Muscle layer of colon (tissue), 2 donors: ENCODE results near the gene ERCC2.
"Not testable (repeated sequence)": the region's sequence is repeated elsewhere in the genome, so short reads cannot be mapped to it uniquely, and the experiment has no call there.

Experiments
- H3K27ac ChIP-seq: one replicate; pipeline ENCODE4 v1.7.0; 2013; ENCODE audit warnings: low read depth, mild to moderate bottlenecking, low read length, moderate library complexity
- H3K27me3 ChIP-seq, 2 donors: one replicate each; pipeline ENCODE4 v1.7.0; 2013; ENCODE audit warnings: low read length in 2 of 2, mild to moderate bottlenecking in 2 of 2; ENCODE audit not compliant: insufficient read depth in 2 of 2, control insufficient read depth in 1 of 2
- H3K36me3 ChIP-seq: one replicate; pipeline ENCODE4 v1.7.0; 2013; ENCODE audit warnings: mild to moderate bottlenecking, low read length; ENCODE audit not compliant: insufficient read depth
- H3K4me1 ChIP-seq: one replicate; pipeline ENCODE4 v1.7.0; 2013; ENCODE audit warnings: mild to moderate bottlenecking, low read length; ENCODE audit not compliant: insufficient read depth
- H3K4me3 ChIP-seq, 2 donors: one replicate each; pipeline ENCODE4 v1.7.0; 2013; ENCODE audit warnings: low read length in 2 of 2, low read depth in 1 of 2, mild to moderate bottlenecking in 1 of 2, moderate library complexity in 1 of 2
- H3K9ac ChIP-seq: one replicate; pipeline ENCODE4 v1.7.0; 2013; ENCODE audit warnings: low read length
- H3K9me3 ChIP-seq: one replicate; pipeline ENCODE4 v1.7.0; 2013; ENCODE audit warnings: mild to moderate bottlenecking, low read length
- donor health status: abdominal sarcoma.
- donor health status: Adenocarcinoma of cecum.

ERCC2 gene

GRCh38 chr19:45407585-45407984 is 37.2 kb upstream of the ERCC2 start:
- Histone ChIP-seq H3K4me1 (peaks cover 19% of the 10 kb centered on the region), H3K27me3 (peaks cover 11 to 24% of the 10 kb centered on the region in 2 donors)
- H3K4me3 ChIP-seq, H3K27ac ChIP-seq, H3K9ac ChIP-seq, H3K9me3 ChIP-seq, H3K36me3 ChIP-seq: not testable (repeated sequence)

DNA sequence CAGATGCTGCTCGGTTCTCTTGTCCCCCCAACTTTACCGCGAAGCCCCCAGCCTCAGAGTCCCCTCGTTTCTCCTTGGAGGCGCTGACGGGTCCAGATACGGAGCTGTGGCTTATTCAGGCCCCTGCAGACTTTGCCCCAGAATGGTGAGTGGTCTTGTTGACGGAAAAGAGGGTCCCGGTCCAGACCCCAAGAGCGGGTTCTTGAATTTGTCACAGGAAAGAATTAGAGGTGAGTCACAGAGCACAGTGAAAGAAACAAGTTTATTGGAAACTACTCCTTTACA is 36.7 kb upstream of the ERCC2 start:
- Histone ChIP-seq H3K36me3 (no peaks in the 10 kb centered on the region), H3K9ac (no peak overlapping the region), H3K9me3 (no peaks in the 10 kb centered on the region), H3K4me3 (peak overlapping the region; percentile 48 to 85), H3K27ac (peak overlapping the region; percentile 81), H3K4me1 (peaks cover 19% of the 10 kb centered on the region), H3K27me3 (peaks cover 11 to 27% of the 10 kb centered on the region in 2 donors)

DNA sequence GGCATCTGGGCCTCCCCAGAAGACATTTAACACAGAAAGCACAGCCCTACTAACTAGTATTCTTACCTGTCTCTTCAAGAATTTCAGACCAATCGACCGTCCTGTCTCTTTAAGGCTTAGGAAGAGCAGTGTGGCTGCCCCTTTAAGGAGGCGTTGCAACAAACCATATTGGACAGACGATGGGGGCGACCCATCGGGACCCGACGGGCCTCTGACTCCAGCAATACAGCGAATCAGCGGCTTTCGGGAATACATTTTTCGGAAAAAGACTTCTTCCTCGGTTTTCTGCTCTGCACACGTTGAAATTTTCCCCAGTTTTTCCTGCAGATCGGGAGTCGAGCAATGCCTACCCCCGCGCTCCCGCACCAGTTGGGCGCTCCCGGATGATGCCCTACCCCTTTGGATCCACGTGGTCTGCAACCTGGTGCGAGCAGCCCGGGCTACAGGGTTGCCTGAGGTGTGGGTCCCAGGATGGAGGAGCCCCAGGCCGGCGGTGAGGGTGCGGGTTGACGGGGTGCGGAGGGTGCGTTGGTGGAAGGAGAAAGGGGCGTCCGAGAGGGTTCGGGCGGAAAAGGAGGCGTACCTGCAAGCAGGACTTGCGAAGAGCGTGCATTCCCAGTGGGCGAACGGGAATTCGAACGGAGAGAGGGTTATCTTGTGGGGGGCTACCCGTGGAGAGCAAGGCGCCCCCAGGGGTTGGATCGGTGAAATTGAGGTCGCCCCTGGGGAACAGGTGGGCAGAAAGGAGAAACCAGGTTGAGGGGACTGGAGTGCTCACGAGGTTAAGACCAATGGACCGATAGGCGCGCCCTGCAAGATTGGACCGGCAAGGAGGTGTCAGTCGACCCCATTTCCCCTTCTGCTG is 36.1 kb upstream of the ERCC2 start, which contains the start of gene POLR1G:
POLR1G (plus strand) TSS at position 419 of the 865 bp plus-strand sequence; CDS start at position 472, 53 bp downstream.
- Histone ChIP-seq H3K36me3 (no peaks in the 10 kb centered on the region), H3K9me3 (no peaks in the 10 kb centered on the region), H3K4me3 (peak within 1 kb of the TSS; percentile 48 to 85), H3K27me3 (peaks cover 11 to 27% of the 10 kb centered on the region in 2 donors), H3K27ac (peak within 1 kb of the TSS; percentile 81), H3K4me1 (peaks cover 19% of the 10 kb centered on the region), H3K9ac (peak within 1 kb of the TSS; percentile 58)

GRCh38 chr19:45405435-45406225 is 35.3 kb upstream of the ERCC2 start:
- no peaks in the 10 kb centered on the region for H3K9me3 ChIP-seq
- H3K9ac ChIP-seq = peak overlapping the region; percentile 58
- H3K36me3 ChIP-seq = no peaks in the 10 kb centered on the region
- peak overlapping the region; percentile 48 to 85 for H3K4me3 ChIP-seq
- H3K4me1 ChIP-seq = peaks cover 19% of the 10 kb centered on the region
- peaks cover 11 to 27% of the 10 kb centered on the region in 2 donors for H3K27me3 ChIP-seq
- peak overlapping the region; percentile 81 for H3K27ac ChIP-seq

GRCh38 chr19:45404557-45405434 is 34.4 kb upstream of the ERCC2 start, which contains the start of gene PPP1R13L:
Gene PPP1R13L, minus strand, starts transcription at chr19:45405069. Its CDS starts 6,751 bp downstream, at chr19:45398318.
- Histone ChIP-seq H3K9me3 (no peaks in the 10 kb centered on the region), H3K36me3 (no peaks in the 10 kb centered on the region), H3K4me1 (peaks cover 19% of the 10 kb centered on the region)

GRCh38 chr19:45403781-45404556 is 33.6 kb upstream of the ERCC2 start:
- Histone ChIP-seq H3K4me1 (peaks cover 19% of the 10 kb centered on the region), H3K27ac (no peak overlapping the region), H3K27me3 (peaks cover 11 to 27% of the 10 kb centered on the region in 2 donors), H3K4me3 (no peak overlapping the region), H3K36me3 (no peaks in the 10 kb centered on the region), H3K9ac (no peak overlapping the region), H3K9me3 (no peaks in the 10 kb centered on the region)

More at GRCh38 chr19:45404557-45405434, 34.4 kb upstream of the ERCC2 start, which contains the start of gene PPP1R13L:
- Histone ChIP-seq H3K4me3 (peak within 1 kb of the TSS; percentile 48 to 85), H3K27ac (peak within 1 kb of the TSS; percentile 81), H3K27me3 (peaks cover 11 to 27% of the 10 kb centered on the region in 2 donors), H3K9ac (peak within 1 kb of the TSS; percentile 58)

GRCh38 chr19:45403272-45403671 is 32.9 kb upstream of the ERCC2 start:
- no peaks in the 10 kb centered on the region for H3K9me3 ChIP-seq

GRCh38 chr19:45402298-45403061 is 32.1 kb upstream of the ERCC2 start:
- Histone ChIP-seq H3K9me3 (no peaks in the 10 kb centered on the region), H3K9ac (no peak overlapping the region), H3K27me3 (peaks cover 11 to 27% of the 10 kb centered on the region in 2 donors), H3K4me3 (no peak overlapping the region), H3K27ac (no peak overlapping the region), H3K4me1 (peaks cover 22% of the 10 kb centered on the region), H3K36me3 (no peaks in the 10 kb centered on the region)

More at GRCh38 chr19:45403272-45403671, 32.9 kb upstream of the ERCC2 start:
- no peak overlapping the region for H3K27ac ChIP-seq
- no peak overlapping the region for H3K4me3 ChIP-seq
- peaks cover 19% of the 10 kb centered on the region for H3K4me1 ChIP-seq
- peaks cover 11 to 27% of the 10 kb centered on the region in 2 donors for H3K27me3 ChIP-seq
- H3K36me3 ChIP-seq = no peaks in the 10 kb centered on the region
- H3K9ac ChIP-seq = no peak overlapping the region

DNA sequence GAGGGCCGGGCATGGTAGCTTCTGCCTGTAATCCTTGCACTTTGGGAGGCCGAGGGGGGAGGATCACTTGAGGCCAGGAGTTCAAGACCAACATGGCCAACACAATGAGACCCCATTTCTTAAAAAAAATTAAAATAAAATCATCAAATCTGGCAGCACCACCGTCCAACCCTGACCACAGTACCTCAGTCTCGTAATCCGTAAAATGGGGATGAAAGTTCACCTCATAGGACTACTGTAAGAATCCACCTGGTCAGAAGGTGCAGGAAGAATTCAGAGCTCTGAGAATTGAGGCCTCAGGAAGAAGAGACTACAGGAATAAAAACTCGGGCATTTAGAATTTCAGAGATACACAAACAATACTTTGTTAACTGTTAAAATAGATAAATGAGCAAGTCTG is 31.4 kb upstream of the ERCC2 start:
- Histone ChIP-seq H3K4me1 (peaks cover 16% of the 10 kb centered on the region), H3K27me3 (peaks cover 11 to 27% of the 10 kb centered on the region in 2 donors), H3K9me3 (no peaks in the 10 kb centered on the region), H3K36me3 (no peaks in the 10 kb centered on the region), H3K27ac (no peak overlapping the region), H3K9ac (no peak overlapping the region), H3K4me3 (no peak overlapping the region)

DNA sequence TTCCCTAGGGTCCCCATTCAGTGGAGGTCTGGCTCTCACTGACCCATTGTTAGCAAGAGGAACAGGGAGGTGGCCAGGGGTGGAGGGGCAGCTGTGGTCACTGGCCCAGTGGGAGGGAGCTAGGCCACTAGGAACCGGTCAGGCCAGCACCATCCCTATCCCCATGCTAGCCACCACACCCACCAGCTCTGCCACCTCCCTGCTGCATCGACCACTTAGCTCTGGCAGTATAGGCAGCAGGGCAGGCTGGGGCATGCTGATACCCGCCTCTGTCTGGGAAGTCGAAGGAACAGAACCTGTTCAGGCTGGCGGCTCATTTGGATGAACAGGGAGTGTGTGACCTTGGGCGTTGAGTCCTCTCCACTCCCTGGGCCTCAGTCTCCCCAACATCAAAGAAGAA is 29.8 kb upstream of the ERCC2 start:
- no peak overlapping the region for H3K27ac ChIP-seq
- H3K4me3 ChIP-seq = no peak overlapping the region
- H3K36me3 ChIP-seq = no peaks in the 10 kb centered on the region
- peaks cover 11 to 27% of the 10 kb centered on the region in 2 donors for H3K27me3 ChIP-seq
- peaks cover 12% of the 10 kb centered on the region for H3K4me1 ChIP-seq
- no peaks in the 10 kb centered on the region for H3K9me3 ChIP-seq
- H3K9ac ChIP-seq = no peak overlapping the region
